ENCODE data around the gene RAB6B. TPM values are rescaled to one million over a fixed set of nuclear protein-coding genes. Genes with fewer than 3 reads are reported as not detected.

RAB6B gene
- total and polyA plus RNA-seq, 2 experiments from 2014 or later = 2.6 to 3.0 TPM

DNA sequence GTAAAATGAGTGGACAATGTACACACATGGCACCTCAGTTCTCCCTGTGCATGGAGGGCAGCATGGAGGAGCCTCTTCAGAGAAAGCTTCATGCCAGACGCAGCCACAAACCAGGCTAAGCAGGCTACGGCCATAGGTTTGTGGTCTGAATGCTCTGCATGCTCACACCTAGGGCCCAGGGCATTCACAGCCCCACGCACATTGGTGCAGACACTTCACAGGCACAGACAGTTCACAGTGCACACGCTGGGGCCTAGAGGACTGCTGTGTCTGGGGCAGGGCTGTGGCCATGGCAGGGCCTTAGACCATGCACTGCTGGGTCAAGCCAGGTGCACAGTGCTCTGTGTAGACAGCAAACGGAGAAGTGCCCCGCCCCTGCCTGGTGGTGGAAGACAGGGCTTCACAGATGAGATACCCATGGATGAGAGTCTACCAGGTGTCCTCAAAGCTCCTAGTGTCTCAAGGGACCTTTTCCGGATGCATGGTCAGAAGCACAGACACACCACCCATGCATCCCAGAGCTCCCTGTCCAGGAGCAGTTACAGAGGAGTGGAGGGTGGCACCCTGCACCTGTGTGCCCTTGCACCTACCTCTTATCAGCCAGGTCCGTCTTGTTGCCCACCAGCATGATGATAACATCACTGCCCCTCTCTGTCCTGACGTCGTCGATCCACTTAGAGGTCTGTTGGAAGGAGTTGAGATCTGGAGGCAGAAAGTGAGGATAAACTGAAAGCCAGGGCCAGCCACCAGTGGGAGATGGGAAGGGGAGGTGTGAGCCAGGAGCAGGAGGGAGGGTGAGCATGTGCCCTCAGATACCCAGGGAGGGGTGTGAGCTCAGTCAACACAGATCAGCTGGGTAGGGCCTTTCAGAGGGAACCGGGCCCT is 56.5 kb downstream of the RAB6B start:
- Histone ChIP-seq H3K27me3 (peaks cover 3% of the 10 kb centered on the region), H3K27ac (no peak overlapping the region), H3K36me3 (no peaks in the 10 kb centered on the region), H3K4me3 (no peak overlapping the region), H3K4me1 (ENCODE audit: low read depth) (no peaks in the 10 kb centered on the region), H3K9me3 (ENCODE audit: low read depth) (no peaks in the 10 kb centered on the region)
- DNase-seq (ENCODE audit: low read depth in 1 of 2, low spot score in 1 of 2) = no peak
- TF ChIP-seq, protein P1, sequence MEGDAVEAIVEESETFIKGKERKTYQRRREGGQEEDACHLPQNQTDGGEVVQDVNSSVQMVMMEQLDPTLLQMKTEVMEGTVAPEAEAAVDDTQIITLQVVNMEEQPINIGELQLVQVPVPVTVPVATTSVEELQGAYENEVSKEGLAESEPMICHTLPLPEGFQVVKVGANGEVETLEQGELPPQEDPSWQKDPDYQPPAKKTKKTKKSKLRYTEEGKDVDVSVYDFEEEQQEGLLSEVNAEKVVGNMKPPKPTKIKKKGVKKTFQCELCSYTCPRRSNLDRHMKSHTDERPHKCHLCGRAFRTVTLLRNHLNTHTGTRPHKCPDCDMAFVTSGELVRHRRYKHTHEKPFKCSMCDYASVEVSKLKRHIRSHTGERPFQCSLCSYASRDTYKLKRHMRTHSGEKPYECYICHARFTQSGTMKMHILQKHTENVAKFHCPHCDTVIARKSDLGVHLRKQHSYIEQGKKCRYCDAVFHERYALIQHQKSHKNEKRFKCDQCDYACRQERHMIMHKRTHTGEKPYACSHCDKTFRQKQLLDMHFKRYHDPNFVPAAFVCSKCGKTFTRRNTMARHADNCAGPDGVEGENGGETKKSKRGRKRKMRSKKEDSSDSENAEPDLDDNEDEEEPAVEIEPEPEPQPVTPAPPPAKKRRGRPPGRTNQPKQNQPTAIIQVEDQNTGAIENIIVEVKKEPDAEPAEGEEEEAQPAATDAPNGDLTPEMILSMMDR (IDR thresholded peaks at IDR 0.05; ENCODE audit: low read depth, low read length) = no peak

DNA sequence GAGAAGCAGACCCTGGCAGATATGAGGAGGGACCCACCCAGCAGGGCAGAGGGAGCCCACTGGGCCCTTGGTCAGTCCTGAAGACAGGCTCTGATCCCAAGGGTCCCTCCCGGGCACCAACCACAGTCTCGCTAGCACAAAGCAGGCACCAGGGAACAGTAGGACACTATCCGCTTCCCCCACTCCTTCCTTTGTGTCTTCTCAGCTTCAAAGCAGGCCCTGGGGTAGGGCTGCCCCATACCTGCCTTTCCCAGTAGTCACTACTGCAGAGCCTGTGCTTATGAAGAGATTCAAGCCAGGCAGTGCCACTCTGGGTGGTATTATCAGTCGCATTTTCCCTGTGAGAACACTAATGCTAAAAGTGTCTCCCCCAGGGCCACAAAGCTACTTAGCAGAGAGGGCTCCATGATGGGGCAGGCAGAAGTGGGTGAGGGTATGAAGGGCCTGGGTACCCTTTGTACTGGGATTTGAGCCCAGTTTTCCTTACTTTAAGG is 57.3 kb downstream of the RAB6B start:
- Histone ChIP-seq H3K9me3 (ENCODE audit: low read depth) (no peaks in the 10 kb centered on the region), H3K4me3 (no peak overlapping the region), H3K27me3 (peaks cover 3% of the 10 kb centered on the region), H3K27ac (no peak overlapping the region), H3K4me1 (ENCODE audit: low read depth) (no peaks in the 10 kb centered on the region), H3K36me3 (no peaks in the 10 kb centered on the region)
- TF ChIP-seq, protein P1 (IDR thresholded peaks at IDR 0.05; ENCODE audit: low read depth, low read length) = no peak
- DNase-seq (ENCODE audit: low read depth in 1 of 2, low spot score in 1 of 2) = no peak

DNA sequence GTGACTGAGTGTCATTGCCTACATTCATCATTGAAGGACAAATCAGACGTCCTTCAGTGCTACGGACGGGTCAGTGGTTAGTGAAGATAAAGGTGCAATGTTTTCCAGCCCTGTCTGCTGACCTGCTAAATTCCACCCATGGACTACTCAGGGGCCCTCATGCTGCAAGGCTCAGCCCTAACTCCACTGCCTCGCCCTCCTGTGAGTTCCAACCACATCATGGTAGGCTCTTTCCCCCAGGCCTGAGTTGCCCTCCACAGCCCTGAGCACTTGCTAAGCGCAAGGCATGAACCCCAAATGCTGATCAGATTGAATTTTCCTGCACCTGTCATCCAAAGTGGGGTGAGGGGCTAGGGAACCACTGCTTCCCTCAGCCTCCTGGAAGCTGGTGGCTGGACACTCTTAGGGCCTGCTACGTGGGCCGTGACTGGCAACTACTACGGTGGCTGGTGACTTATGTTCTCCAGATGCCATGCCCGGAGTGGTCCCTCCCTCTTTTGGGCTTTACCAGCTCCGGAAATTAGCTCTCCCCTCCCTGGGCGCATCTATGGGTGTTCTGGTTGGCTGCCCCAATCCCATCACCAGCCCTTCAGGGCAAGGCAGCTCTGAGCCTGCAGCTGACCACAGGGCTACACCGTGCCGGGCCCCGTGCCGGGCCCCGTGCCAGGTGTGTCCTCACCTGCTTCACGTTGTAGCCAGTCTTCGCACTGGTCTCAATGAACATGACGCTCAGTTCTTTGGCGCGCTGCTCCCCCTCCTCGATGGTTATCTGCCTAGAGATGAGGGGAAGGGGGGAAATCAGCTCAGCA is 58.0 kb downstream of the RAB6B start:
- TF ChIP-seq, protein P1 (IDR thresholded peaks at IDR 0.05; ENCODE audit: low read depth, low read length) = no peak
- Histone ChIP-seq H3K9me3 (ENCODE audit: low read depth) (no peaks in the 10 kb centered on the region), H3K4me3 (no peak overlapping the region), H3K27me3 (no peaks in the 10 kb centered on the region), H3K27ac (no peak overlapping the region), H3K4me1 (ENCODE audit: low read depth) (no peaks in the 10 kb centered on the region), H3K36me3 (no peaks in the 10 kb centered on the region)
- DNase-seq (ENCODE audit: low read depth in 1 of 2, low spot score in 1 of 2) = no peak

DNA sequence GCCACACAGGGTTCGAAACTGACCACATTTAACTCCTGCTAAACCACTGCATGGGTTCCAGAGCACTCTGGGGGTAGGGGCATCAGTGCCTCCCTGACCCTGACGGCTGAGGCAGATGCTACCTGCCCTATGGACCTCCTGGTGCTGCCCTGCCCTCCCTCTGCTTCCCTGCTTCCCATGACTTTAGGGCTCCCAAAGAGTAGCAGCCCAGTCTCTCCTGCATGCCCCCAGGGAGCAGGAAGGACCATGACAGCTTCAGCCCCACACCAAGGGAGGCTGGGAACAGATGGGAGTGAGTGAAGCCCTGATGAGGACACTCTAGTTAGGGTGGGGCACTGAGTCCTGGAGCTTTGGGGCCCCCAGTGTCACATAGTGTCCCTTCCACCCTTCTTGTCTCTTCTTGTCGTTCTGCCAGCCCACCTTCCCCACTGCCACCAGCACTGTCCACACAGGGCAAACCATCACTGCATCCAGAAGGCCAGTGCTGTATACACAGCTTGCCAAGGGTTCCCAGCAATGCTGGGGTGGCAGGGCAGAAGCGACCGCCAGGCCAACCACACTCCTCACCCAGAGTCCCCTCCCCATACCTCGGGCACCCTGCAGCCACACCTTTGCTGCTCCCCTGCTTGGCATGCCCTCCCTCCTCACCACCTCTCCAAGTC is 59.1 kb downstream of the RAB6B start:
- H3K27me3 ChIP-seq = no peaks in the 10 kb centered on the region
- DNase-seq (ENCODE audit: low read depth in 1 of 2, low spot score in 1 of 2) = no peak
- no peak overlapping the region for H3K27ac ChIP-seq
- no peak overlapping the region for H3K4me3 ChIP-seq
- no peaks in the 10 kb centered on the region for H3K9me3 ChIP-seq (ENCODE audit: low read depth)
- H3K36me3 ChIP-seq = no peaks in the 10 kb centered on the region
- TF ChIP-seq, protein P1 (IDR thresholded peaks at IDR 0.05; ENCODE audit: low read depth, low read length) = no peak
- H3K4me1 ChIP-seq (ENCODE audit: low read depth) = no peaks in the 10 kb centered on the region

DNA sequence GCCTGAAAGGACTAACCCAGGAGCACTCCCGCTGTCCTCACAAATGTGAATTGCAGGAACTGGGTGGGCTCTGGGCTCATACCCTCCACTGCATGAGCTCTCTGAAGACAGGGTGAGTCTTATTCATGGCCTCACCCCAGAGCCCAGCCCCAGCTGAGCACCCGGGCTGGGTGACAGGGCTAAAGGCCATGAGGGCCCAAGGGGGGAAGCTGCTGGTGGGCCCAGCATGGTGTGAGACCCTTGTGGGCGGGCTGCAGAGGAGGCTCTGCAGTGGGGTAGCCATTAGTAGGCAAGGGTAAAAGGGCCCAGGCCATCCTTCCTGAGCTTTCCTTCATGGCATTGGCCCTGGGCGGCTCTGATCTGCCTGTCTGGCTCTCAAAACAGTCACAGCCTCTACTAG is 59.7 kb downstream of the RAB6B start:
- no peaks in the 10 kb centered on the region for H3K4me1 ChIP-seq (ENCODE audit: low read depth)
- TF ChIP-seq, protein P1 (IDR thresholded peaks at IDR 0.05; ENCODE audit: low read depth, low read length) = no peak
- DNase-seq (ENCODE audit: low read depth in 1 of 2, low spot score in 1 of 2) = no peak
- H3K27me3 ChIP-seq = no peaks in the 10 kb centered on the region
- H3K4me3 ChIP-seq = no peak overlapping the region
- no peaks in the 10 kb centered on the region for H3K36me3 ChIP-seq
- H3K27ac ChIP-seq = no peak overlapping the region
- H3K9me3 ChIP-seq (ENCODE audit: low read depth) = no peaks in the 10 kb centered on the region

Data from cardiac muscle cell (in vitro differentiated cells and primary cell).